HTERT RPE-1 (cell line): Measurements from ENCODE around the gene TFEC.
"Not testable (repeated sequence)": the region's sequence is repeated elsewhere in the genome, so short reads cannot be mapped to it uniquely, and the experiment has no call there.

Source experiments
- in situ Hi-C: fragments of 300-500 bp; cut with MboI; formaldehyde crosslinking; loops from 4 replicates; pipeline ENCODE4 v1.14.3; 2020; ENCODE audit warnings: low sequenced_read_pairs

TFEC gene

DNA sequence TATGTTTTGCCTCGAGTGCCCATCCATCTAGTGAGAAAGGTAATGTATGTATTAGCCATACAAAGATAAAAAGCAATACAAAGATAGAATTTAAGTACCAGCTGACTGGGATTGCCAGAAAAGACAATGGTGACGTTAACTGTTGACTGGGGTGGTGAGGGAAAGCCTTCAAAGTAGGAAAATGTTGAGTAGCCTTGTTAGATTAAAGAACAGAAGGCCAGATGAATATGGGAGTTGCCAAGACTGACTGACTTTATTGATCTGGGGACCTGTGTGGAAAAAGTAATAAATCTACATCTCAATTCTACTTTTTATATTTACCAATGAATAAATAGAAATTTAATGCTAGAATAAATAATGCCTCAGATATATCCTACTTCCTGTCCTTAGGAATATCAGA lies 97.7 kb downstream of the TFEC start:
- in situ Hi-C loops: no loop called here

DNA sequence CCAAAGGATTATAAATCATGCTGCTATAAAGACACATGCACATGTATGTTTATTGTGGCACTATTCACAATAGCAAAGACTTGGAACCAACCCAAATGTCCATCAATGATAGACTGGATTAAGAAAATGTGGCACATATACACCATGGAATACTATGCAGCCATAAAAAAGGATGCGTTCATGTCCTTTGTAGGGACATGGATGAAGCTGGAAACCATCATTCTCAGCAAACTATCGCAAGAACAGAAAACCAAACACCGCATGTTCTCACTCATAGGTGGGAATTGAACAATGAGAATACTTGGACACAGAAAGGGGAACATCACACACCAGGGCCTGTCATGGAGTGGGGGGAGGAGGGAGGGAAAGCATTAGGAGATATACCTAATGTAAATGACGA lies 100.4 kb downstream of the TFEC start:
- in situ Hi-C loops: not testable (repeated sequence)

DNA sequence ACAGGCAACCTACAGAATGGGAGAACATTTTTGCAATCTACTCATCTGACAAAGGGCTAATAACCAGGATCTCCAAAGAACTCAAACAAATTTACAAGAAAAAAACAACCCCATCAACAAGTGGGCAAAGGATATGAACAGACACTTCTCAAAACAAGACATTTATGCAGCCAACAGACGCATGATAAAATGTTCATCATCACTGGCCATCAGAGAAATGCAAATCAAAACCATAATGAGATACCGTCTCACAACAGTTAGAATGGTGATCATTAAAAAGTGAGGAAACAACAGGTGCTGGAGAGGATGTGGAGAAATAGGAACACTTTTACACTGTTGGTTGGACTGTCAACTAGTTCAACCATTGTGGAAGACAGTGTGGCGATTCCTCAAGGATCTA lies 100.8 kb downstream of the TFEC start:
- in situ Hi-C loops: not testable (repeated sequence)

DNA sequence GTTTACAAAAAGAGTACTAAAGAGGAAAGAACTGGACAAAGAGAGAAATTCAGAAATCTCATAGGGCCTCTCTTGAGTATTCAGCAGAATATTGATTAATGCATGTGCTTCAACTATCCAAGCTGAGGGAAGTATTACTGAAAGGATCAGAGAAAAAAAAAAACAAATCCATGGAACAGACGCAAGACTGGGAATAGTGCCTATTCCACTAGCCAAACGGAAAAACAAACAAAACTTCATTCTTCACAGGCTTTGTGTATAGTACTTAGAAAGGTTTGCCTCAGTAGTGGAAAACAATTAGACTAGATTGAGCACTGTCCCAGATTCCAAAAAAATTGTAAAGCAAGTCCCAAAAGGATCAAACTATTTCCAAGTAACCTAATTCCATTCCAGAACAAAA lies 106.2 kb downstream of the TFEC start:
- in situ Hi-C loops: no loop called here

DNA sequence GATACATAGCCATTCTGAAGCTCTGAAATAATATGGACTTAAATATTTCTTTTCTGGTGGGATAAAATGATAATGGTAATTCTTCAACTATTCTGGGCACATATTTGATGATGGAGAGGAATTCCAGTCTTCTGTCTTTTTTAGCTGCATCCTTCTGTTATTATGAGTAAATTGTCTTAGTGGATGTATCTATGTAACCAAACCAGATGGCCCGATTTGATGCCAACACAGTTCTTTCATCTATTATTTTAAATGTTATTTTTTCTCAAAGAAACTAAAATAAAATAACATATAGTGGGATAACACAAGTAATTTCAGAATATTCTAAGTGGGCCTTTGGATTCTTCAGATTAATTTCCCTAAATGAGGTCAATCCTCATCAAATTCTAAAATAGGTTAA lies 110.2 kb downstream of the TFEC start:
- in situ Hi-C loops: no loop called here

DNA sequence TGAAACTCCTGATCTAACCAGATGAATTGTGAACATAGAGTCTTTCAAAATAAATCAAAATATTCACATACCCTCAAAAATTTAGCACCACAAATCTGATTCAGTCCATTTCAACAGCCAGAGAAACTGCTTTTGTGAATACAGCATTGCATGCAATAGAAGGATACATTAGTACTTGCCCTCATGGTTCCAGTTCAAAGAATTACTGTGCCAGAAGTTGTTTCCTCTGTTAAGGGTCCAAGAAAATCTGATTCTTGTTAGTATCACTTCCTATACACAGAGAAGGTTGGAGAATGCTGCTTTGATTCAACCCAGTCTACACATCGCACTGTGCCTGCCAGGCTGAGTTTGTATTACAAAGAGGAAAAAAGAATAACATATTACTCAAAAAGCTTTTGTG lies 115.6 kb downstream of the TFEC start:
- in situ Hi-C loops: no loop called here

DNA sequence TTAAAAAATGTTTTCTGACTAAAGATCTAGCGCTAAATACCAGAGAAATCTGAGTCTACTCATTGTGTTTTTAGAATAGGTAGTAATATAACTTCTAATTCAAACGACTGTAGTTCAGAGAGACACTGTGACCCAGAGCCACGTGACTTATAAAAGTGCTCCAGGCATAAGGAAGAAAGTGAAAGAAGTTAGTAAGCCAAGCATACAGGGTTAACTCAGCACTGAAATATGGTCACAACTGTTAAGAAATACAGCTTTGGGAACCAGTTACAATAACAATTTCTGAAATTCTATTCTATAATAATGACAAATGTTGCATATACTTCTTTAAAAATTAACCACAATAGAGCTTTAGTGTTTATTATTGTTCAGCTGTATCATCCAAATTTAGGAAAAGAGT lies 119.1 kb downstream of the TFEC start:
- in situ Hi-C loops: no loop called here

DNA sequence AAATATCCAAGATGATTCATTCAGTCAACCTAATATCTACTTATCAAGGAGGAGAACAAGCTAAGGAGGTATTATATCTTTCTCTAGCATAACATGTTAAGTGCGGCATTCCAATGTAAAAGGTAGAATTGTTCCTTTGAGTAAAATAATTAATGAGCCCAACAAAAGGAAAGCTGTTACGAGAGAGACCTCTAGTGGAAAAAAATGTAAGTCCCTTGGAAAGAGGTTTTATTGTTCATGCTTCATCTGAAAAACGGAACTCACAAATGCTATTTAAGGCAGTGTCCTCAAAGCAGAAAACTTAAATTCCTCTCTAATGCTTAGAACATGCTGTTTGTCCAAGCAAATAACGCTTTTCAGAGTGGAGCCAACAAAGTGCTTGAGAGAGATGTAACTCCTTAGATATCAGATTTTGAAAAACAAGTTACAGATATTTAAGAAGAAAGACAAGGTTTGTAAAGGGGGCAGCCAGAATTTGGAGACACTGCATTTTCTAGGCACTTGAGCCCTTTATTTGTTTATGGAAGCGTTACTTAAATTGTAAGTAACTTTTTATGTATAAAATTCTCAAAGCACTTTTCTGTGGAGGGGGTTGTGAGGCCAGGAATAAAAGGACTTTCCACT lies 119.9 kb downstream of the TFEC start:
- in situ Hi-C loops: no loop called here

DNA sequence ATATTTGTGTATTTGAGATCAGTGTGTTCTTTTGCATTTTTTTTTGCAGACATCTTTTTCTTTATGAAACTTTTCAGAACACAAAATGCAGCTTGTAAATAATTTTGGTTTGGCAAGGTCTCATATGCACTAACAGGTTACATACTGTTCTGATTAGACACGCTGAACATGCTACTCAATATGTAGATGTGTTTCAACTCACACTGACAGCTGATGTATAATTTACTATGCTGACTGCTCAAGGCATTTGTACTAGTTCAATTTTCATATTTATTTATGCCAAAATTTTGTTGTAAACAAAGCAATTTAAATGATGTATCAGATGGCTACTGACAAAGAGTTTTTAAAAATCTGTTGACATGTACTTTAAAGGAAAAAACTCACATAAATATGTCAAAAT lies 123.8 kb downstream of the TFEC start:
- in situ Hi-C loops: no loop called here

DNA sequence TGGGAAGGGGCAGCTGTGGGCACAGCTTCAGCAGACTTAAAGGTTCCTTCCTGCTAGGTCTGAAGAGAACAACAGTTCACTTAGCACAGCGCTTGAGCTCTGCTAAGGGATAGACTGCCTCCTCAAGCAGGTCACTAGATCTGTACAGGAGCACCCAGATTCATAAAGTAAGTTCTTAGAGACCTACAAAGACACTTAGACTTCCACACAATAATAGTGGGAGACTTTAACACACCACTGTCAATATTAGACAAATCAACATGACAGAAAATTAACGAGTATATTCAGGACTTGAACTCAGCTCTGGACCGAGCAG lies 140.9 kb downstream of the TFEC start:
- in situ Hi-C loops: no loop called here

DNA sequence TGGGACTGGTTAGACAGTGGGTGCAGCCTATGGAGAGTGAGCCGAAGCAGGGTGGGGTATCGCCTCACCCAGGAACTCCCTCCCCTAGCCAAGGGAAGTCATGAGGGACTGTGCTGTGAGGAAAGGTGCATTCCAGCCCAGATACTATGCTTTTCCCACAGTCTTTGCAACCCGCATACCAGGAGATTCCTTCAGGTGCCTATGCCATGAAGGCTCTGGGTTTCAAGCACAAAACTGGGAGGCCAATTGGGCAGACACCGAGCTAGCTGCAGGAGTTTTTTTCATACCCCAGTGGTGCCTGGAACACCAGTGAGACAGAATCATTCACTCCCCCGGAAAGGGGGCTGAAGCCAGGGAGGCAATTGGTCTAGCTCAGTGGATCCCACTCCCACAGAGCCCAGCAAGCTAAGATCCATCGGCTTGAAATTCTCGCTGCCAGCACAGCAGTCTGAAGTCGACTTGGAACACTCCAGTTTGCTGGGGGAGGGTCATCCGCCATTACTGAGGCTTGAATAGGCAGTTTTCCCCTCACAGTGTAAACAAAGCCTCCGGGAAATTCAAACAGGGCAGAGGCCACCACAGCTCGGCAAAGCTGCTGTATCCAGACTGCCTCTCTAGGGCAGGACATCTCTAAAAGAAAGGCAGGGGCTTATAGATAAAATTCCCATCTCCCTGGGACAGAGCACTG lies 141.4 kb downstream of the TFEC start:
- in situ Hi-C loops: no loop called here

DNA sequence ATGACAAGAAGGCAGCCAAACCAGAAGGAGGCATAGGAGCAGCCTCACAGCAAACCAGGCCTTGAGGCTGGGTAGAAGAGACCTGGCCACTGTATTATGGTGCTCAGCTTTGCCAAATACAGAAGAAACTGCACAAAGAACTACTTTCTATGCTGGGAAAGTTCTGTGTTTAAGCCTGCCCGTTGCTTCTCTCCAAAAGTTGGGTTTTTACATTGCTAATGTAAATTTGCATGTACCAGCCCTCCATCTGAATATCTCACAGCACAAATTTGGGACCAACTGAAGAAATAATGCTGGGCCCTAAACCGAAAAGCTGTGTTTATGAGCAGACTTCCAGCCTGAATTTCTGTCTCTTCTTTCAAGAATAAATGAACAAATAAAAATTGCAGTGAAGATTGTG lies 145.0 kb downstream of the TFEC start:
- in situ Hi-C loops: no loop called here
